HG02884 (cell line): ENCODE results near the gene NHLH1.
"Not testable (repeated sequence)": the region's sequence is repeated elsewhere in the genome, so short reads cannot be mapped to it uniquely, and the experiment has no call there.

Source experiments
- ATAC-seq: cut with Tn5 transposase; IDR thresholded peaks from one replicate; pipeline ENCODE4 v1.9.1; 2021; ENCODE audit warnings: mild to moderate bottlenecking, moderate library complexity; ENCODE audit not compliant: unreplicated experiment

Gene NHLH1

DNA sequence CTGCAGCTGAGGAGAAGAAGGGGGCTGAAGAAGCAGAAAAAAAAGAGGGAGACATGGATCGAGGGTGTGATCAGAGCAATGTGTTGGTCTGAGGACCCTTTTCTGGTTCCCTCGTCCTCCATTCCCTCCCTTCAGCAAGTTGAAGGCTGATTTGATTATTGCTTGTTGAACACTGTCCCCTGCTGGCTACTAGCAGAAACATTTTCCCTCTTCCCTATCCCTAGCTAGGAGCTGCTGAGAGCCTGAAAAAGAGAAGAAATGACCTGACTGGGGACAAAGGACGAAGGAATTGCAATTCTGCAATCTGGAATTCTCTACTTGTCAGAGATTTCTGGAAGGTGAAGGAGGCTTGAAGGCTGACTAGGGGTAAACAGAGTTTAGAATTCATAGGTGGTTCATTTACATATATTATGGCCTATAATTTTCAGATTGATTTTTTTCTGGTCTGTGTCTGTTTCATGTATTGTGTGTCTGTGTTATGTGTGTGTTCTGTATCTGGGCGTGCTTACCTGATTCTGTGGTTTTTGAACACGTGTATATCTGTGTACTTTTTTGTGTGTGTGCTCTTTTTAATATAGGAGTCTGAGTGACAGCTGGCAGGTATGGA is 9.8 kb downstream of the NHLH1 start:
- no peak for ATAC-seq

DNA sequence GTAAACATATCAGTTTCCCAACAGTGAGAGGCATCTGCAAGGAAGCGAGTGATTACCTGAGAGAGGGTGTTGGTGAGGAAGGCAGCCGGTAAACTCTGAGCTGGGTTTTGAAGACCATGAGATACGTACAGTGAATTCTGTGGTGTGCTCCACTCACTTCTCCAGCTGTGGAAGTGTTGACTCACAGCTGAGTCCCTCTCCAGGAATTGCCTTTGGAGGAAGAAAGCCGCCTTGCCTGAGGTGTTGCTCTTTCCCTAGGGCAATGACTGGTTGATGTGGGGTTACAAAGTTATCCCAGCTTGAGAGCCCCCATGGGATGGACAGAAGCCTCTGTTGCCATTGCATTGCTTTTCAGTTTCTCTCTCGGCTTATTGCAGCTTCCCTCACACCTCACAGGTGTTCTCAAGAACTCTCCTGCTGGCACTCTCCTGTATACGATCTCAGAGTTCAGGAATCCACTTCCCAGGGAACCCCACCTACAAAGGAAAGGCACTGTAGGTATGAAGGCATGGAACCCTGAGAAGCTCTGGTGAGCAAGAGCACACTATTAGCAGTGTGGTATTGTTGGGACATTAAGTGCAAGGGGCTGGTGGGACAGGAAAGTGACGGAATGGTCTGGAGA is 10.8 kb downstream of the NHLH1 start:
- no peak for ATAC-seq

DNA sequence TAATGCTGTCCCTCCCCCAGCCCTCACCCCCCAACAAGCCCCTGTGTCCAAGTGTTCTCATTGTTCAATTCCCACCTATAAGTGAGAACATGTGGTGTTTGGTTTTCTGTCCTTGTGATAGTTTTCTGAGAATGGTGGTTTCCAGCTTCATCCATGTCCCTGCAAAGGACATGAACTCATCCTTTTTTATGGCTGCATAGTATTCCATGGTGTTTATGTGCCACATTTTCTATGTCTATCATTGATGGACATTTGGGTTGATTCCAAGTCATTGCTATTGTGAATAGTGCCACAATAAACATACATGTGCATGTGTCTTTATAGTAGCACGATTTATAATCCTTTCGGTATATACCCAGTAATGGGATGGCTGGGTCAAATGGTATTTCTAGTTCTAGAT is 17.9 kb downstream of the NHLH1 start:
- ATAC-seq: not testable (repeated sequence)

DNA sequence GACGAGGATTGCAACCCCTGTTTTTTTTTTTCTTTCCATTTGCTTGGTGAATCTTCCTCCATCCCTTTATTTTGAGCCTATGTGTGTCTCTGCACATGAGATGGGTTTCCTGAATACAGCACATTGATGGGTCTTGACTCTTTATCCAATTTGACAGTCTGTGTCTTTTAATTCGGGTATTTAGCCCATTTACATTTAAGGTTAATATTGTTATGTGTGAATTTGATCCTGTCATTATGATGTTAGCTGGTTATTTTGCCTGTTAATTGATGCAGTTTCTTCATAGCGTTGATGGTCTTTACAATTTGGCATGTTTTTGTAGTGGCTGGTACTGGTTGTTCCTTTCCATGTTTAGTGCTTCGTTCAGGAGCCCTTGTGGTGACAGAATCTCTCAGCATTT is 21.5 kb downstream of the NHLH1 start:
- ATAC-seq: not testable (repeated sequence)

DNA sequence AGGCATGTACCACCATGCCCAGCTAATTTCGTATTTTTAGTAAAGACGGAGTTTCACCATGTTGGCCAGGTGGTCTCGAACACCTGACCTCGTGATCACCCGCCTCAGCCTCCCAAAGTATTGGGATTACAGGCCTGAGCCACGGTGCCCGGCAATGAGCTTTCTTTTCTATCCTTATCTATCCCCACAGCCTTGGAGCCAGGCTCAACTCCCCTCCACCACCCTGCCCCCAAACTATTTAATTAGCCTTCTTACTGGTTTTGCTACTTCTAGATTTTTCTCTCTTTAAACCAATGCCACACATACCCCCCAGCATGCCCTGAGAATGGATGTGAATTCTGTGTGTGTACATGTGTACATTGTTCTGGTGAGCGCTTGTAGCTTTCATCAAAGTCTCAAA is 27.8 kb downstream of the NHLH1 start:
- no peak for ATAC-seq

DNA sequence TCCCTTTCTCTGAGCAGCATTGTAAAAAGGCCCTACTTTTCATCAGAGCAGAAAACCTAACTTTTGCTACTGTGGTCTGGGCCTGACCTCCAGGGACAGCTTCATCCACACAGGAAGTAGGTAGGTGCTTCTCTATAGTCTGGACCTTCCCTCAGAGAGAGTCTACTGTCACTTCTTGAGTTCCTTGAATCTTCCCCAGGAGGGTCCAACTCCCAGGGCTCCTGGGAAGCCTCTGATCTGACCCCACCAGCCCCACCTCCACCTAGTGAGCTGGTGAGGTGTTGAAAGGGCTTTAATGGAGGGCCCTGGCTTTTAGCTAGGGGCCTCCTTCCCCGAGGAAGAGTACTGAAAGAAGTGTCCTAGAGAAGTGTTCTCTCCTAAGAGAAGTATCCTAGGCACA is 30.8 kb downstream of the NHLH1 start:
- ATAC-seq: no peak

DNA sequence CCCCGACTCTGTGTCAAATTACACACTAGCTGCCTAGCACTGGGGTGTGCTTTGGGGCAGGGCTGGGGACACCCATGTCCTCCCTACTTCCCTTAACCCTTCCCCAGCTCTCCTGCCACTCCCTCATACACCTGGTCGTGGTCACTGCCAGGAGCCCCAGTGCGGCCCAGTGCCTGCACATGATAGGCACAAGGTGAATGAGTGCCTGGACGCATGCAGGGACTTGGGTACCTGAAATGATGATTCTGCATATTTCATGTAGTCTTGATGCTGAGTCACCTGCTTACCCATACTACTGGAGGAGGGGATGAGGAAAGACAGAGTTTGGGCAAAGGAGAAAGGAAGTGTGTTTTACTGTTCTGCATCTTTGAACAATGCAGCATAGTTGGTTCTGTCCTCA is 32.0 kb downstream of the NHLH1 start:
- ATAC-seq: no peak

DNA sequence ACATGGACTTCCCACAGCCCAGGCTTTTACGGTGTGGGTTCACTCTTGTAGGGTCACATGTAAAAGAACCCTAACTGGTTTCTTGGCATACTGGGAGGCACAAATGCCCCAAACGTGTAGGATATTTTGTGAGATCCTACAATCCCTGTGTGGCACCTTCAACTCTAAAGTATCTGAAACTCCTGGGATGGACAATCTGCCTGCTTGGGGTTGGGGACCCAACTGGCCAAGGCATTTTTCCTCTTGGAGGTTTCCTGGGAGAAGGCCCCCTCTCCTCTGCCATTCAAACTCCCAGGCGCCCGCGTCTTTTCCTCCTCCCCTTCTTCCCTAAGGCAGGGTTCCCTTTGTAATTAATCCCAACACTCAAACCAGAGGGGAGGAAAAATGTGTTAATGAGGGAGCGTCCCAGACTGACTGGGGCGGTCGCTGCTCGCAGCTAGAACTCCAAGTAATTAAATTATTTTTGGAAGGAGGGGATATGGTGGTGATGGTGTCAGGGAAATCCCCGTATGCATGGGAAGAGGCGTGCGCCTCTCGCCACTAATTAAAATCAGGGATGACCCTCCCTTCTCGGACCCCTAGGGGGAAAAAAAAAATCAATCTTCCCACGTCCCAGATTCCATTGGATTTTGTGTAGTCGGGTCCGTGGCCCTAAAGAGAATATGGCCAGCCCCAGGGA is 32.8 kb downstream of the NHLH1 start:
- no peak for ATAC-seq

DNA sequence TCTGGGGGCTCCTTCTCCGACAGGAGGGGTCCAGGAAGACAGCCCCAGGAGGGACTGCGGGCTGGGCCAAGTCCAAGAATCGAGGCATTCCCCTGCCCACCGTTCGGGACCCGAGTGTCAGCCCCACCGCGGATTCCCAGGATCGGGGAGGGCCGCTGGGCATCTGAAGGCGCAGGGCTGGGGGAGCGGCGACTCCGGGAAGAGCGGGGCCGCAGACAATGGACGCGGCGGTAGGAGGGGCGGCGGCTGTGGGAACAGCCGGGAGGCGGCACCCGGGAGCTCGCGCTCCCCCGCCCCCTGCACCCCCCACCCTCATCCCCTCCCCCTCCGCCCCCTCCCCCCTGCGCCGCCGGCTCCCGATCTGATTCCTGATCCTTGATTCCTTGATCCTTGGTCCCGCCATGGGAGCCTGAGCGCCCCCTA is 33.4 kb downstream of the NHLH1 start, which contains the start of gene VANGL2:
TSS of gene VANGL2 (plus strand) at position 342 of the 423 bp plus-strand sequence. CDS start 15,274 bp downstream, outside the sequence.
- no peak for ATAC-seq

DNA sequence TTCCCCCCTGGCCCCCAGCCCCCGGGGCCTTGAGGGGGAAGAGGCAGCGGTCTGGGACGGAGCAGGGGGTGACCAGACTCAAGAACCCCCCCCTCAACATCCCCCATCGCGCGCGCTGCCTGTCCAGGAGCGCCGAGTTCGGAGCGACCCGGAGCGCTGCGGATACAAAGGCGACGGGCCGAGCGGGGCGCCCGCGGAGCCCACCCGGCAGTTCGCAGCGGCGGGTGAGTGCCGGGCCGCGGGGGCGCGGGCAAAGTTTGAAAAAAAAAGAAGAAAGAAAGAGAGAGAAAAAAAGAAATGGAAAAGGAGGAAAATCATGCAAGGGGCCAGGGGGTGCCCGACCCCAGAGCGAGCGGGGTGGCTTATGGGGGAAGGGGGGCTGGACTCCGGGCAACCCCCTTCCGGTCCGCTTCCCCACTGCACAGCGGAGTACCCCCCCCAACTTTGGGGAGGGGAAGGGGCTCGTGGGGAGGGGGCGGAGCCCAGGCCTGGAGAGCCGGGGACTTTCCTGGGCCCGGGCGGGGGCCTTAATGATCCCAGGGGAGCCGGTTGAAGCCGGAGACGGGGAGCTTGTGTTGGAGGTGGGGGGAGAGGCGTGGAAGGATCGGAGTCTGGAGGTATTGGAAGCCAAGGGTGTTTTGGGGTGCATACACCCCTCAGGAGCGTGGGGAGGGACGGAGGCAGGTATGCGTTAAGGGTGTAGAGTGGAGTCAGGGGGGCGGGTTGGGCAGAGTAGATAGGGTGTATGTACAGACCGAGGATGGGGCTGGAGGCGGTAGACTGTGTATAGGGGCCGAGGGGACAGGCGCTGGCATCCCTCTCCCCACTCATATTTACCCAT is 34.0 kb downstream of the NHLH1 start:
- no peak for ATAC-seq

DNA sequence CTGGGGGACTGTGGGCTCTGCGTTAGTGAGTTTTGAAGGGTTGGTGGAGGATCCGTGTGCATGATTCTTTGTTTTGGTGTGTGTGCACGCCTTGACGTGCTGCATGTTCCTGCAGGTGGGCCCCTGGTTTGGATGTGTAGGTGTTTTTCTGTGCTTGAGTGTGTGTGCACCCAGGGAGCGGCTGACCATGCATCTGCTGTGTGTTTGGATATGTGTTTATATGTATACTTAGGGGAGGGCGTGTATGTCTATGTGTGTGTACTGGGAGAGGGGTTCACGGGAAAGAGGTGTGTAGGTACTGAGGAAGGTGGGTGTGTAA is 34.6 kb downstream of the NHLH1 start:
- no peak for ATAC-seq

DNA sequence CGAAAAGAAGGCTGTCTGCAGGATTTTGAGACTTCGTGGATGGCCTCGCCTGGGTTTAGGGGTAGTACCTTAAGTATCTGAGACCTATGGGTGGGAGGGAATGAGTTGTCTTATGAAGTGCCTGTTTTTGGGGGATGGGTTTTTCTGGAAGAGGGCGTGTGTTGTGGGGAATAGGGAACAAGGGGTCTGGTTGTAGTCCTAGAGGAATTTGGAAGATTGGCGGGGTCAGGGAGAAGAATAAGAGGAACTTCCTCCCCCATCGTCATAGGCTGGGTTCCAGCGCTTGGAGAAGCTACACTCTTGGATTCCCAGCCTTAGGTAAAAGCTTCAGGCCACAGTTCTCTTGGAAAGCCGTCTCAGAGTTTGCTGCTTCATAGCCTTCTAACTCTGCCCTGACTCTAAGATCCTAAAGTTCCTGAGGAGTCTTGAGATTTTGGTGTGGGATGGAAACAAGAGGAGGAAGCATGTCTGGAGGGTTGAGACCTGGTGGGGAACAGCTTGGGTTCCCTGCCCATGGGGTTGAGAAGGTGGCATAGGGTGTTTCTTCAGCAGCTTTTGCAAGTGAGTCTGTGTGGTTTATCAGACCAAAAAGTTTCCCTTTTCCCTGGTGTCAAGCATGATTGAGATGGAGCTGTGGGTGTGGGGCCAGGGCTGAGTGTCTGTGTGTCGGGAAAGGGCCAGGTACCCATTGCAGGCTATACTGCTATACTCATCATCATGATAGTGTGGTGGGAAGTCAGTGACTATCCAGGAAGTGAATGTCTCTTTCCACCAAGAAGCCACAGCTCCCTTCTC is 35.3 kb downstream of the NHLH1 start:
- no peak for ATAC-seq

DNA sequence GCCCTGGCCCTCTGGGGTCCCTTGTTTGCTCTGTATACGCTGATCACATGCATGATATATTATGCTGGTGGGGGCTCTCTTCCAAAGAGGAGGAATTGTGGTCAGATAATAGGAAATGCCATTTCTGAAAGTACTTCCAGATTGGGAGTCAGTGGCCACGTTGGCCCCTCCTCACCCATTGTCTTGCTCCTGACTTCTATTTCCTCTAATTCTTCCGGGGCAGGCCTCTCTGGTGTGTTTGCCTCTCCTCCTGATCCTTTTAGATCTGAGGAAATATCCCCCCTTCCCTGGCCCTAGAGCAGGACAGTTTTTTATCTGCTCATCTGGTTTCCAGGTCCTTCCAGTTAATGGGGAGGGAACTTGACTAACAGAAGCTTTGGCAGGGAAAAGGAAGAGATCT is 36.4 kb downstream of the NHLH1 start:
- ATAC-seq: no peak

DNA sequence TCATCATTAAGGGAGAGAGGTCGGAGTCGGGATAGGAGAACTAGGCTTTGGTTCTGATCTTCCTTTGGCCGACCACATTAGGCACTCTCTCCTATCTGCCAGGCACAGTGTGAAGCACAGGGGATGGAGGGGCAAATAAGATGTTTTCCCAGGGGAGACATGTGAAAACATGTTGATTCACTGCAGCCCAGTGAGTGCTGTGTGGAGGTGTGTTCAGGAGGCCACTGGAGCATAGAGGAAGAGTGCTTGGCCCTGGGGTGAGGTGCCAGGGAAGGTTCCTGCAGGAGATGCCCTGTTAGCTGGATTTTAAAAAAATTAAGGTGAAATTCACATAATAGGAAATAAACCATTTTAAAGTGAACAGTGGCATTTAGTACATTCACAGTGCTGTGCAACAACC is 37.2 kb downstream of the NHLH1 start:
- no peak for ATAC-seq

DNA sequence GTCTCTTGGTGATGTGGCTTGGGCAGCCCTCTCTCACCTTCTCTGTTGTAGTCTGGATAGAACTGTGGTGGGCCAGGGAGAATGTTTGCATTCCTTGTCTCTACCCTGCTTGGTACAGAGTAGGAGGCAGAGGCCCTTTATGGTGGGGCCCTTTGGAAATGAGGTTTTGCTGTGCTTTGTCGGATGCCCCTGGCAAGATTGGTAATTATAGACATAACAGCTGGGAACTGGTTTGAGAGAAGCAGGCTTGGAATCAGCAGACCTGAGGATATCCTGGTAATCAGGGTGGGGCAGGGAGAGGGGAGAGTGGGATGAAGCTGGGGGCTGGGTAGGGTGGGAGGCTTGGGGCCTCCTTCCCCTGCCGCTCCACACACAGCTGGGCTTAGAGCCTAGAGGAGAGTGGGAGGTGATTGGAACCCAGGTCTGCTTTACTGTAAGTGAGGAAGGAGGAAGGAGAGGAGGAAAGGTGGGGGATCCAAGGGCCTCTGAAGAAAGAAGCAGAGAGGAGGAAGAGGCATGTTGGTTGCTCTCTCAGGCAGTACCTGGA is 38.5 kb downstream of the NHLH1 start:
- no peak for ATAC-seq

DNA sequence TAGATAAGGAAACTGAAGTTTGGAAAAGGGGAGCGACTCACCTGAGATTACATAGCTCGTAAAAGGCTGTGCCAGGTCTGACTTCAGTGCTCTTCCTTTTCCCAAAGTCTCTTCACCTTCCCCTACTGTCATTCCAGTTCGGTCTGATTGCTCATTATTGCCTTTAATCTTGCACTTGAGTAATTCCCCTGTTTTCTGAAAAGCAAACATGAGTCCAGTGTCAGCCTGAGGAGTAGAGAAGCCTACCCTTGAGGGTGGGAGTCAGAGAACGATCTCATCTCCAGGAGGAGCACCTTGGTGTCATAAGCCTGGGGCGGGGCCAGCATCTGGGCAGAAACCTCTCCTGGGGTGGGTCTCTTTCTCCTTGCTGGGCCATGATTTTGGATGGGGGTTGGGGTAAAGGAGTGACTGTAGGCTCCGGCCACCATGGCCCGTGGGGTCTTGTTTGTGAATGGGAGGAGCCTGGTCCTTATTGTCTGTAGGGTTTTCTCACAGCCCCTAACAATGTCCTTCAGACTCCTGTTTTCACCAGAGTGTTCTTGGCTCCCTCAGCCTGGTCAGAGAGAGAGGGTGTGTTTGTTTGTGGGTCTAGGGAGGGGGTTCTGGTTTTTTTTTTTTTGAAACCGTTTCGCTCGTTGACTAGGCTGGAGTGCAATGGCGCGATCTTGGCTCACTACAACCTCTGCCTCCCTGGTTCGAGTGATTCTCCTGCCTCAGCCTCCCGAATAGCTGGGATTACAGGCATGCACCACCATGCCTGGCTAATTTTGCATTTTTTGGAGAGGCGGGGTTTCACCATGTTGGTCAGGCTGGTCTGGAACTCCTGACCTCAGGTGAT is 39.5 kb downstream of the NHLH1 start:
- ATAC-seq: no peak

DNA sequence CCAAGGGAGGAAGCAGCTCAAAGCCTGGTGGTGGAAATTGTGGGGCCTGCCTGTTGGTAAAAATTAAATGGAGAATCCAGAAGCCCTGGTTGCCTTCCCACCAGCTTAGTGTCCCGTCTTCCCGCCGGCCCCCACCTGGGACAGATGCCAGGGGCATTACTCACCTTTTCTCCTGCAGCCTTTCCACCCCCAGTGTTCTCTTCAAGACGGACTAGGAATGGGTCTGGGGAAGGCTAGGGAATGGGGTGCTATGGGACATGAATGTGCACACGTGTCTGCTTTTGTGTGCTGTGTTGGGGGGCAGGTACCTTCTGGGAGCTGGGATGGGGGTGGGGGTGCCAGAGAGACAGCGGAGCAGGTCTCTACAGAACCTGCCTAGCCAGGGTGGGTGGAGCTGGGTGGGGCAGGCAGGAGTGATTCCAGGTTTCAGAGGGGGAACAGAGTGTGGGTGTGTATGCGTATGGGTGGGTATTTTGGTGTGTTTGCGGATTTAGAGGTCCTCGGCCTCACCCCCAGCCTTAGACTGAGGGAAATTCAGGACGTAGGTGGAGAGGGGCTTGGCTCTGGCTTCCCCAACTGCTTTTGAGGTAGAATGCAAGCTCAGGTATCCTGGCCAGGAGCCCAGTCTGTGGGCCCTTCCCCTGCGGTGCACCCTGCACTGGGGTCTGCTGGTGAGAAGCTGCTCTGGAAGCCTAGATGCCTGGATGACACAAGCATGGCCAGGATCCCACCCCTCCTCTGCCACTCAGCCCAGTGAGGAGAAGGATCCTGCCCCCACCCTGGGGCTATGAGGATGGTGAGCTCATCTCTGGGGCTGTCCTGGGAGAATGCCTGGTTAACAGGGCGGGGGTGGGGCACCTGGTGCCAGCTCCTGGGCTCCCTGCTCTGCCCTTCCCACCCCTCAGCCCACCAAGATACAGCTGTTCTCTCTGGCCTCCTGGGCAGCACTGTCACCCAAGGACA is 41.2 kb downstream of the NHLH1 start:
- ATAC-seq: no peak

DNA sequence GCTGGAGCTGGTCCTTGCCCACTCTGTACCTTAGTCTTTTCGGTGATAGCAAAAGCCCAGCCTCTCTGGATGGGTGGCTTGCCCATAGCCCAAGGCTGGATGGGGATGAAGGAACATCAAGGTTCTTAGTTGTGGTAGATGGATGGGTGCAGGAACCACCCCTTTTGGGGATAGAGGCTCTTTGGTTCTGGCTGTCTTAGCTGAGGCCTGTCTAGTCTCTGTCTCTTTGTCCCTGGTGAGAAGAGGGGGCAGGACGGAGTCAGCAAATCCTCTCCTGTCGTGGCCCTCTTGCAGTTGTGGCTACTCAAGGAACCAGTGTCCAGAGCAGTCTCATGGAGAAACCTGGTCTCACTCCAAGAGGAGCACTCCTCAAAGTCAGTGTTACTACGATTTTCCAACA is 42.0 kb downstream of the NHLH1 start:
- no peak for ATAC-seq
